Thymus (tissue), 11 donors: ENCODE measurements around the gene SSTR5. TPM values are rescaled to one million over a fixed set of nuclear protein-coding genes. Genes with fewer than 3 reads are reported as not detected.

Experiments used
- DNase-seq, 9 donors: peaks; one replicate each; pipeline ENCODE4 v3.0.0-alpha.2; 2013; ENCODE audit warnings: low spot score in 9 of 9, low read depth in 6 of 9, missing footprints in 1 of 9
- H3K27ac ChIP-seq, 2 donors: one replicate each; pipeline ENCODE4 v1.5.1; 2013; ENCODE audit warnings: control low read depth in 1 of 2, low read depth in 1 of 2, low read length in 1 of 2, mild to moderate bottlenecking in 1 of 2, moderate library complexity in 1 of 2
- H3K27me3 ChIP-seq, 2 donors: one replicate each; pipeline ENCODE4 v1.5.1; 2013; ENCODE audit warnings: low read length in 1 of 2; ENCODE audit not compliant: control insufficient read depth in 2 of 2, insufficient read depth in 1 of 2
- H3K36me3 ChIP-seq, 2 donors: one replicate each; pipeline ENCODE4 v1.5.1; 2013; ENCODE audit warnings: low read length in 1 of 2, mild to moderate bottlenecking in 1 of 2, moderate library complexity in 1 of 2; ENCODE audit not compliant: control insufficient read depth in 2 of 2, insufficient read depth in 2 of 2
- H3K4me1 ChIP-seq, 2 donors: one replicate each; pipeline ENCODE4 v1.5.1; 2013; ENCODE audit warnings: low read length in 2 of 2; ENCODE audit not compliant: control insufficient read depth in 2 of 2, insufficient read depth in 2 of 2
- H3K4me3 ChIP-seq, 2 donors: one replicate each; pipeline ENCODE4 v1.5.1; 2013; ENCODE audit warnings: low read length in 2 of 2, control low read depth in 1 of 2, mild to moderate bottlenecking in 1 of 2
- H3K9me3 ChIP-seq, 2 donors: one replicate each; pipeline ENCODE4 v1.5.1; 2013; ENCODE audit warnings: low read length in 1 of 2, mild to moderate bottlenecking in 1 of 2; ENCODE audit not compliant: control insufficient read depth in 2 of 2, insufficient read depth in 1 of 2
- WGBS: extraction: QIAGEN DNeasy Blood & Tissue Kit; methylation state at CpG from one replicate; pipeline ENCODE4 v1.1.7; 2013; 5-methylcytosine and 5-hydroxymethylcytosine counted together
- polyA plus RNA-seq: library from polyadenylated mRNA; stranded (reverse); fragments of 200-250 nt; gene quantifications from one replicate; pipeline ENCODE4 v1.2.3, GENCODE V29; 2013
- total RNA-seq: library from RNA; stranded (reverse); fragments of 120-200 nt; gene quantifications from one replicate; pipeline ENCODE4 v1.2.4, GENCODE V29; 2013
- donor health status: healthy.

Gene SSTR5
- total and polyA plus RNA-seq, 2 donors: not detected

- WGBS: 69% methylated on average over 24 of the region's 24 CpGs
- DNase-seq: no peak
- H3K27me3 ChIP-seq: peaks cover 18 to 76% of the 10 kb centered on the region in 2 donors
- H3K4me1 ChIP-seq: no peaks in the 10 kb centered on the region
- no peak overlapping the region for H3K4me3 ChIP-seq
- H3K9me3 ChIP-seq: peaks cover 0 to 1% of the 10 kb centered on the region in 2 donors
- H3K36me3 ChIP-seq: no peaks in the 10 kb centered on the region
- no peak overlapping the region for H3K27ac ChIP-seq
These were observed 5.9 kb upstream of the SSTR5 start for GRCh38 chr16:1066584-1067172.

- WGBS: 54% methylated on average over 15 of the region's 15 CpGs
- H3K36me3 ChIP-seq: no peaks in the 10 kb centered on the region
- peaks cover 27 to 84% of the 10 kb centered on the region in 2 donors for H3K27me3 ChIP-seq
- DNase-seq: no peak
- H3K4me1 ChIP-seq: no peaks in the 10 kb centered on the region
- H3K4me3 ChIP-seq: no peak overlapping the region
- no peak overlapping the region for H3K27ac ChIP-seq
- H3K9me3 ChIP-seq: peaks cover 0 to 1% of the 10 kb centered on the region in 2 donors
These were observed 4.9 kb upstream of the SSTR5 start for GRCh38 chr16:1067629-1068028.

GRCh38 chr16:1068451-1068850 is 4.1 kb upstream of the SSTR5 start:
- Histone ChIP-seq H3K27ac (no peak overlapping the region), H3K9me3 (peaks cover 0 to 1% of the 10 kb centered on the region in 2 donors), H3K27me3 (peaks cover 34 to 92% of the 10 kb centered on the region in 2 donors), H3K4me1 (no peaks in the 10 kb centered on the region), H3K36me3 (no peaks in the 10 kb centered on the region), H3K4me3 (no peak overlapping the region)
- DNase-seq: no peak
- WGBS: 82% methylated on average over 18 of the region's 18 CpGs

GRCh38 chr16:1069154-1069553 is 3.4 kb upstream of the SSTR5 start:
- Histone ChIP-seq H3K27me3 (peaks cover 36 to 95% of the 10 kb centered on the region in 2 donors), H3K9me3 (peaks cover 0 to 1% of the 10 kb centered on the region in 2 donors), H3K27ac (no peak overlapping the region), H3K4me1 (no peaks in the 10 kb centered on the region), H3K4me3 (no peak overlapping the region), H3K36me3 (no peaks in the 10 kb centered on the region)
- DNase-seq: no peak
- 93% methylated on average over 7 of the region's 7 CpGs for WGBS

- Histone ChIP-seq H3K9me3 (peaks cover 0 to 1% of the 10 kb centered on the region in 2 donors), H3K36me3 (no peaks in the 10 kb centered on the region), H3K4me1 (no peaks in the 10 kb centered on the region), H3K27me3 (peaks cover 36 to 95% of the 10 kb centered on the region in 2 donors), H3K27ac (no peak overlapping the region), H3K4me3 (no peak overlapping the region)
- DNase-seq: no peak
- 29% methylated on average over 32 of the region's 32 CpGs for WGBS
These were observed 2.3 kb upstream of the SSTR5 start for GRCh38 chr16:1070084-1070863.

- Histone ChIP-seq H3K36me3 (no peaks in the 10 kb centered on the region), H3K27me3 (peaks cover 31 to 91% of the 10 kb centered on the region in 2 donors), H3K4me1 (no peaks in the 10 kb centered on the region), H3K27ac (no peak overlapping the region), H3K9me3 (peaks cover 0 to 1% of the 10 kb centered on the region in 2 donors), H3K4me3 (no peak overlapping the region)
- no peak for DNase-seq
- 43% methylated on average over 16 of the region's 16 CpGs for WGBS
These were observed 1.6 kb upstream of the SSTR5 start for GRCh38 chr16:1070864-1071408.

- peaks cover 0 to 1% of the 10 kb centered on the region in 2 donors for H3K9me3 ChIP-seq
- no peak overlapping the region for H3K4me3 ChIP-seq
- peaks cover 28 to 84% of the 10 kb centered on the region in 2 donors for H3K27me3 ChIP-seq
- H3K4me1 ChIP-seq: no peaks in the 10 kb centered on the region
- H3K36me3 ChIP-seq: no peaks in the 10 kb centered on the region
- H3K27ac ChIP-seq: no peak overlapping the region
- DNase-seq: no peak
- WGBS: 19% methylated on average over 30 of the region's 30 CpGs
These were observed 854 bp upstream of the SSTR5 start for GRCh38 chr16:1071561-1072225.

- H3K27me3 ChIP-seq: peaks cover 28 to 75% of the 10 kb centered on the region in 2 donors
- no peak for DNase-seq
- no peaks in the 10 kb centered on the region for H3K36me3 ChIP-seq
- no peaks in the 10 kb centered on the region for H3K9me3 ChIP-seq
- no peaks in the 10 kb centered on the region for H3K4me1 ChIP-seq
- WGBS: 81% methylated on average over 13 of the region's 13 CpGs
- no peak overlapping the region for H3K27ac ChIP-seq
- no peak overlapping the region for H3K4me3 ChIP-seq
These were observed 663 bp downstream of the SSTR5 start for GRCh38 chr16:1073262-1073558.
